PFSK-1 (cell line): ENCODE measurements around the gene CDKL1.

Source experiments
- FOXP2 ChIP-seq: optimal IDR thresholded peaks from 2 replicates; pipeline ENCODE3; 2011; ENCODE audit warnings: borderline replicate concordance, control low read depth, inconsistent platforms; ENCODE audit not compliant: insufficient read depth; ENCODE audit errors: extremely low read length, extremely low read depth
- POLR2AphosphoS5 ChIP-seq: IDR thresholded peaks from 2 replicates; pipeline ENCODE4 v1.6.1; 2012; ENCODE audit warnings: low read depth, mild to moderate bottlenecking, control low read depth, low read length, moderate library complexity
- REST ChIP-seq, 2 experiments: IDR thresholded peaks; 2 replicates each; pipeline versions ENCODE4 v1.6.1 to v1.8.0; 2011 to 2012; ENCODE audit warnings: low read depth in 2 of 2, low read length in 2 of 2, control low read depth in 1 of 2, inconsistent platforms in 1 of 2, mild to moderate bottlenecking in 1 of 2, moderate library complexity in 1 of 2; ENCODE audit not compliant: insufficient read depth in 1 of 2

- no peak for TF ChIP-seq REST (IDR thresholded peaks at IDR 0.05; ENCODE audit: insufficient read depth in 1 of 2, low read depth in 2 of 2, low read length in 2 of 2)
- no peak for TF ChIP-seq FOXP2
- no peak for TF ChIP-seq POLR2AphosphoS5
Measured at GRCh38 chr14:50423529-50423928, 26.8 kb upstream of the CDKL1 start.
